ENCODE results near the gene ZDHHC8.

DNA sequence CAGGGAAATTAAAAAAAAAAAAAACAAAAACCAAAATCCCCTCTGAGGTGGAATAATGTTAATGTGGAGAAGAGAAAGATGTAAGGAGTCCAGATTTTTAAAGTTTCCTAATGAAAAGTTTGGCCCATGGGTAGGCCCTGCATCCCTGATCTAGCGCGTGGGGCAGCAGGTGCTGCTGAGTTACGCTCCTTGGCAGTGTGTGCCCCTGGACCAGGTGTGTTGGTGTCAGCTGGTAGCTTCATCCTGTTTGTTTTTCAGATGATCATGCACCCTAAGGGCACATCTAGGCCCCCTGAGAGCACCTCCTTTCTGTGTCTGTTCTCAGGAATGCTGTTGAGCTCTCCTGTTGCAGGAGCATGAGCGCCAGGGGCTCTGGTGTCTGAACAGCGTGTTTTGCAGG lies 44.8 kb upstream of the ZDHHC8 start:
- TF ChIP-seq, protein P1, sequence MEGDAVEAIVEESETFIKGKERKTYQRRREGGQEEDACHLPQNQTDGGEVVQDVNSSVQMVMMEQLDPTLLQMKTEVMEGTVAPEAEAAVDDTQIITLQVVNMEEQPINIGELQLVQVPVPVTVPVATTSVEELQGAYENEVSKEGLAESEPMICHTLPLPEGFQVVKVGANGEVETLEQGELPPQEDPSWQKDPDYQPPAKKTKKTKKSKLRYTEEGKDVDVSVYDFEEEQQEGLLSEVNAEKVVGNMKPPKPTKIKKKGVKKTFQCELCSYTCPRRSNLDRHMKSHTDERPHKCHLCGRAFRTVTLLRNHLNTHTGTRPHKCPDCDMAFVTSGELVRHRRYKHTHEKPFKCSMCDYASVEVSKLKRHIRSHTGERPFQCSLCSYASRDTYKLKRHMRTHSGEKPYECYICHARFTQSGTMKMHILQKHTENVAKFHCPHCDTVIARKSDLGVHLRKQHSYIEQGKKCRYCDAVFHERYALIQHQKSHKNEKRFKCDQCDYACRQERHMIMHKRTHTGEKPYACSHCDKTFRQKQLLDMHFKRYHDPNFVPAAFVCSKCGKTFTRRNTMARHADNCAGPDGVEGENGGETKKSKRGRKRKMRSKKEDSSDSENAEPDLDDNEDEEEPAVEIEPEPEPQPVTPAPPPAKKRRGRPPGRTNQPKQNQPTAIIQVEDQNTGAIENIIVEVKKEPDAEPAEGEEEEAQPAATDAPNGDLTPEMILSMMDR (IDR thresholded peaks at IDR 0.05; ENCODE audit: extremely low read depth in 1 of 2, insufficient read depth in 1 of 2, low read depth in 1 of 2, low read length in 2 of 2) = no peak
- no peak for TF ChIP-seq EZH2 (IDR thresholded peaks at IDR 0.05; ENCODE audit: borderline replicate concordance, low read depth, low read length, severe bottlenecking)
